Smooth muscle cell (in vitro differentiated cells): ENCODE measurements around the gene IRF2BP2. TPM values are rescaled to one million over a fixed set of nuclear protein-coding genes. Genes with fewer than 3 reads are reported as not detected.

Experiments
- DNase-seq: peaks from one replicate; lab custom pipeline; 2025; ENCODE audit not compliant: unreplicated experiment; lab: John Stamatoyannopoulos, UW
- H2AFZ ChIP-seq: fragments of 200-600 bp; sonication (generic); 2 replicates; pipeline ENCODE4 v1.6.0; 2016; ENCODE audit warnings: antibody characterized with exemption, low read depth, mild to moderate bottlenecking
- H3F3A ChIP-seq: fragments of 200-600 bp; sonication (generic); 2 replicates; pipeline ENCODE4 v1.6.0; 2017; ENCODE audit warnings: antibody characterized with exemption, low read depth
- H3K27ac ChIP-seq: fragments of 200-600 bp; sonication (generic); 2 replicates; pipeline ENCODE4 v1.5.1; 2016; ENCODE audit warnings: low read depth, mild to moderate bottlenecking
- H3K27me3 ChIP-seq: fragments of 200-600 bp; sonication (generic); 2 replicates; pipeline ENCODE4 v1.6.1; 2016; ENCODE audit warnings: low read depth, mild to moderate bottlenecking
- H3K36me3 ChIP-seq: fragments of 200-600 bp; sonication (generic); 2 replicates; pipeline ENCODE4 v1.5.1; 2016; ENCODE audit warnings: low read depth
- H3K4me1 ChIP-seq: fragments of 200-600 bp; sonication (generic); 2 replicates; pipeline ENCODE4 v1.5.1; 2016; ENCODE audit warnings: low read depth
- H3K4me2 ChIP-seq: fragments of 200-600 bp; sonication (generic); 2 replicates; pipeline ENCODE4 v1.6.0; 2016; ENCODE audit warnings: mild to moderate bottlenecking
- H3K4me3 ChIP-seq: fragments of 200-600 bp; sonication (generic); 2 replicates; pipeline ENCODE4 v1.5.1; 2016; ENCODE audit warnings: mild to moderate bottlenecking
- H3K79me2 ChIP-seq: fragments of 200-600 bp; sonication (generic); 2 replicates; pipeline ENCODE4 v1.6.0; 2016; ENCODE audit warnings: low read depth, mild to moderate bottlenecking
- H3K9ac ChIP-seq: fragments of 200-600 bp; sonication (generic); 2 replicates; pipeline ENCODE4 v1.6.0; 2016; ENCODE audit warnings: low read depth
- H3K9me3 ChIP-seq: fragments of 200-600 bp; sonication (generic); replicated peaks from 2 replicates; pipeline ENCODE4 v1.5.1; 2016; ENCODE audit warnings: low read depth
- H4K20me1 ChIP-seq: fragments of 200-600 bp; sonication (generic); 2 replicates; pipeline ENCODE4 v1.6.0; 2016; ENCODE audit warnings: low read depth
- WGBS: methylation state at CpG from one replicate; pipeline ENCODE4 v1.1.7; 2016; ENCODE audit warnings: low lambda C conversion rate; 5-methylcytosine and 5-hydroxymethylcytosine counted together
- polyA plus RNA-seq: library from polyadenylated mRNA; unstranded; fragments of >200 nt; fragmentation: Nextera tagmentation; extraction: Ambion mirVana; gene quantifications from 2 replicates; pipeline ENCODE4 v1.2.1, GENCODE V29; 2016
- total RNA-seq: library from RNA; depleted of rRNA; stranded (reverse); fragments of >200 nt; gene quantifications from 2 replicates; pipeline ENCODE4 v1.2.3, GENCODE V29; 2014
- TF ChIP-seq, protein P1 (sequence below): fragments of 200-600 bp; sonication (generic); IDR thresholded peaks from 2 replicates; pipeline ENCODE4 v1.5.1; 2017; ENCODE audit warnings: borderline replicate concordance, mild to moderate bottlenecking, antibody characterized with exemption; ENCODE audit not compliant: insufficient read depth, poor library complexity, severe bottlenecking

Gene IRF2BP2
- total and polyA plus RNA-seq, 2 experiments from 2014 or later = 40.3 to 89.5 TPM

DNA sequence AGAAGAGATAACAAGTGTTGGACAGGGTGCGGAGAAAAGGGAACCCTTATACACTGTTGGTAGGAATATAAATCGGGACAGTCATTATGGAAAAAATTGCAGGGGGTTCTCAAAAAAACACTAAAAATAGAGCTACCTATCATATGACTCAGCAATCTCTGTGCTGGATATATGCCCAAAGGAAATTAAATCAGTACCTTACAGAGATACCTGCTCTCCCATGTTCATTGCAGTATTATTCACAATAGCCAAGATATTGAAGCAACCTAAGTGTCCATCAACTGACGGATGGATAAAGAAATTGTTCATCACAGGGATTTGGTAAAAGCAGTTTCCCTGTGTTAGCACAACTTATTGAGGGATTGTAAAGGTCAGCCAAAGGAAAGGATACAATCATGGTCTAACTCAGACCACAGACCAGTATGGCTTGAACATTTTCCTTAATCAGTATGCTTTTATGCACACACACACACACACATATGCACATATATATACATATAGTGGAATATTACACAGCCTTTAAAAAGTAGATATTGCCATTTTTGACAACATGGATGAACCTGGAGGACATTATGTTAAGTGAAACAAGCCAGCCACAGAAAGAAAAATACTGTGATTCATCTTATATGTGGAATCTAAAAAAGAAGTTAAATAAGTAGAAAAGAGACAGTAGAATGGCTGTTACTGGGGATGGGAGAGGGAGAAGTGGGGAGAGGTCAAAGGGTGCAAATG lies 44.2 kb upstream of the IRF2BP2 start:
- Histone ChIP-seq H3K4me1 (peaks cover 11% of the 10 kb centered on the region), H3K9ac (no peak overlapping the region), H3K27ac (no peak overlapping the region), H3K27me3 (no peaks in the 10 kb centered on the region), H4K20me1 (no peaks in the 10 kb centered on the region), H3K9me3 (no peaks in the 10 kb centered on the region), H3K79me2 (no peaks in the 10 kb centered on the region), H3F3A (peaks cover 10% of the 10 kb centered on the region), H3K4me3 (no peak overlapping the region), H3K4me2 (no peak overlapping the region), H2AFZ (no peak overlapping the region), H3K36me3 (no peaks in the 10 kb centered on the region)
- WGBS = 96% methylated on average over 3 of the region's 3 CpGs
- DNase-seq = no peak
- TF ChIP-seq, protein P1, sequence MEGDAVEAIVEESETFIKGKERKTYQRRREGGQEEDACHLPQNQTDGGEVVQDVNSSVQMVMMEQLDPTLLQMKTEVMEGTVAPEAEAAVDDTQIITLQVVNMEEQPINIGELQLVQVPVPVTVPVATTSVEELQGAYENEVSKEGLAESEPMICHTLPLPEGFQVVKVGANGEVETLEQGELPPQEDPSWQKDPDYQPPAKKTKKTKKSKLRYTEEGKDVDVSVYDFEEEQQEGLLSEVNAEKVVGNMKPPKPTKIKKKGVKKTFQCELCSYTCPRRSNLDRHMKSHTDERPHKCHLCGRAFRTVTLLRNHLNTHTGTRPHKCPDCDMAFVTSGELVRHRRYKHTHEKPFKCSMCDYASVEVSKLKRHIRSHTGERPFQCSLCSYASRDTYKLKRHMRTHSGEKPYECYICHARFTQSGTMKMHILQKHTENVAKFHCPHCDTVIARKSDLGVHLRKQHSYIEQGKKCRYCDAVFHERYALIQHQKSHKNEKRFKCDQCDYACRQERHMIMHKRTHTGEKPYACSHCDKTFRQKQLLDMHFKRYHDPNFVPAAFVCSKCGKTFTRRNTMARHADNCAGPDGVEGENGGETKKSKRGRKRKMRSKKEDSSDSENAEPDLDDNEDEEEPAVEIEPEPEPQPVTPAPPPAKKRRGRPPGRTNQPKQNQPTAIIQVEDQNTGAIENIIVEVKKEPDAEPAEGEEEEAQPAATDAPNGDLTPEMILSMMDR = no peak

DNA sequence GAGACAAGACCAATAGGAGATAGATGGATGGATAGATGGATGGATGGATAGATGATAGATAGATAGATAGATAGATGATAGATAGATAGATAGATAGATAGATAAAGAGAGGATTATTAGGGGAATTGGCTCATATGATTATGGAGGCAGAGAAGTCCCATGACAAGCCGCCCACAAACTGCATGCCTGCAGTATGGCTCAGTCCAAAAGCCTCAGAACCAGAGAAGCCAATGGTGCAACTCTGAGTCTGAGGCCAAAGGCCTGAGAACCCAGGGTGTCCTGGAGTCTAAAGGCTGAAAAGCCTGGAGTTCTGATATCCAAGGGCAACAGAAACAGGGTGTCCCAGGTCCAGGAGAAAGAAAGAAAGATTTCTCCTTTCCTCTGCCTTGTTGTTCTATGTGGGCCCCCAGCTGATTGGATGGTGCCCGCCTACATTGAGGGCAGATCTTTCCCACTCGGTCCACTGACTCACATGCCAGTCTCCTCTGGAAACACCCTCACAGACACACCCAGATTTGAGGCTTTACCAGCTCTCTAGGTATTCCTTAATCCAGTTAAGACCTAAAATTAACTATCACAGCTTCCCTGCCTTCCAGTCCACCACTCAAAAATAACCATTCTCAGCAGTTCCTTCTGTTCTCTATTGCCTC lies 39.6 kb upstream of the IRF2BP2 start:
- no peaks in the 10 kb centered on the region for H3F3A ChIP-seq
- H3K4me1 ChIP-seq = no peaks in the 10 kb centered on the region
- H3K9me3 ChIP-seq = no peaks in the 10 kb centered on the region
- H3K27me3 ChIP-seq = no peaks in the 10 kb centered on the region
- no peak overlapping the region for H2AFZ ChIP-seq
- H4K20me1 ChIP-seq = no peaks in the 10 kb centered on the region
- no peaks in the 10 kb centered on the region for H3K79me2 ChIP-seq
- WGBS = 76% methylated on average over 3 of the region's 3 CpGs
- no peaks in the 10 kb centered on the region for H3K36me3 ChIP-seq
- TF ChIP-seq, protein P1 = no peak
- no peak overlapping the region for H3K4me2 ChIP-seq
- H3K4me3 ChIP-seq = no peak overlapping the region
- DNase-seq = no peak
- H3K27ac ChIP-seq = no peak overlapping the region
- no peak overlapping the region for H3K9ac ChIP-seq

DNA sequence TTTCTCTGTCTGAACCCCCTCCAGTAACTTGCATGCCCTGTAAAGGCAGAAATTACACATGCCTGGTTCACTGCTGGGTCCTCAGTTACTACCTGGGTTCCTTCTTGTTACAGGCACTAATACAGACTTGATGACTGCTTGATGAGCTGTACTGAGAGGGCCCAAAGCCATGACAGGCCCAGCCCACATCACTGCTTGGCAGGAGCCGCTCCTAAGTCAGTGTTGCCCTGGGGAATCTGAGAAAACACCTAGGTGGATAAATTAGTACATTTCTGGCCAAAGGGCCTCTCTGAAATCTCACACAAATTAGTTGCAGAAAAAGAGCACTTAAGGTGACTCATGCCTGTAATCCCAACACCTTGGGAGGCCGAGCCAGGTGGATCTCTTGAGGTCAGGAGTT lies 37.8 kb upstream of the IRF2BP2 start:
- H3K9ac ChIP-seq = no peak overlapping the region
- H3K9me3 ChIP-seq = no peaks in the 10 kb centered on the region
- no peak for DNase-seq
- no peak overlapping the region for H3K4me2 ChIP-seq
- no peaks in the 10 kb centered on the region for H3K79me2 ChIP-seq
- H3K4me1 ChIP-seq = no peaks in the 10 kb centered on the region
- no peaks in the 10 kb centered on the region for H4K20me1 ChIP-seq
- no peaks in the 10 kb centered on the region for H3K27me3 ChIP-seq
- TF ChIP-seq, protein P1 = no peak
- H3F3A ChIP-seq = no peaks in the 10 kb centered on the region
- H3K27ac ChIP-seq = no peak overlapping the region
- 92% methylated on average over 2 of the region's 2 CpGs for WGBS
- H3K36me3 ChIP-seq = no peaks in the 10 kb centered on the region
- H3K4me3 ChIP-seq = no peak overlapping the region
- no peak overlapping the region for H2AFZ ChIP-seq
